Central memory CD4-positive, alpha-beta T cell (primary cell): Measurements from ENCODE around the gene CENPB.

Experiments used
- DNase-seq: peaks from one replicate; pipeline ENCODE4 v3.0.0; 2022

The CENPB gene

GRCh38 chr20:3745686-3746173, 40.8 kb downstream of the CENPB start:
- DNase-seq = no peak

GRCh38 chr20:3744806-3745685, 41.5 kb downstream of the CENPB start:
- DNase-seq = peak; percentile 71

DNA sequence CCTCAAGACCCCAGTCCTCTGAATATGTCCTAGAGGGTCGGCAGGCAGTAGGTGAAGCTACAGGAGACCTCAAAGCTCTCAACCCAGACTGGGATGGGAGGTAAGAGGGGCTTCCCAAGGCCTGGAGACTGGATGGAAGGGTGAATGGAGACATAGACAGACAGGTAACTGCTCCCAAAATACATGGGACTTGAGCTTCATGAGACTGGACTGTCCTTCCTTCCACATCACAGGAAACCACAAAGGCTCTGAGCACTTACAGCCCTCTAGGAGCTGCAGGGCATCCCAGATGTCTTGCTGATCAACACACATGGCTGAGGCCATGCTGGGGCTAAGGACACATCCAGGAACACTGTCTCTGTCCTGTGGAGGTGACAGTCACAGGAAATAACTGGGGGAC, 42.5 kb downstream of the CENPB start:
- DNase-seq = no peak

DNA sequence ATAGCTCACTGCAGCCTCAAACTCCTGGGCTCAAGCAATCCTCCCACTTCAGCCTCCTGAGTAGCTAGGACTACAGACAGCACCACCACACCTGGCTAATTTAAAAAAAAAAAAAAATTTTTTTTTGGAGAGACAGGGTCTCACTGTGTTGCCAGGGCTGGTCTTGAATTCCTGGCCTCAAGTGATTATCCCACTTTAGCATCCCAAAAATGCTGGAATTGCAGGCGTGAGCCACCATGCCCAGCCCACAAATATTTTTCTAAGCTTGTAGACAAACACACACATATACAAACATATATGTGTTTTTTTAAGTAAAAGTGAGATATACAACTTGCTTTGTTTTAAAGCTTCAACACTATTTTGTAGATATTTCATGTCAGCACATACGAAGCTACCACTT, 43.3 kb downstream of the CENPB start:
- no peak for DNase-seq

GRCh38 chr20:3741836-3742458, 44.6 kb downstream of the CENPB start:
- DNase-seq = no peak

- DNase-seq = no peak
These were observed 45.8 kb downstream of the CENPB start for GRCh38 chr20:3740615-3741301.

- no peak for DNase-seq
These were observed 46.6 kb downstream of the CENPB start for GRCh38 chr20:3739926-3740451.

- no peak for DNase-seq
These were observed 47.2 kb downstream of the CENPB start for GRCh38 chr20:3739054-3739925.

- no peak for DNase-seq
These were observed 48.2 kb downstream of the CENPB start for GRCh38 chr20:3738111-3739053.

- no peak for DNase-seq
These were observed 50.8 kb downstream of the CENPB start for GRCh38 chr20:3735768-3736167.

- no peak for DNase-seq
These were observed 52.3 kb downstream of the CENPB start for GRCh38 chr20:3734111-3734843.
